GM21529 (cell line): Measurements from ENCODE around the gene HELB.

Experiments used
- ATAC-seq: cut with Tn5 transposase; IDR thresholded peaks from one replicate; pipeline ENCODE4 v1.9.1; 2021; ENCODE audit not compliant: unreplicated experiment

HELB gene

DNA sequence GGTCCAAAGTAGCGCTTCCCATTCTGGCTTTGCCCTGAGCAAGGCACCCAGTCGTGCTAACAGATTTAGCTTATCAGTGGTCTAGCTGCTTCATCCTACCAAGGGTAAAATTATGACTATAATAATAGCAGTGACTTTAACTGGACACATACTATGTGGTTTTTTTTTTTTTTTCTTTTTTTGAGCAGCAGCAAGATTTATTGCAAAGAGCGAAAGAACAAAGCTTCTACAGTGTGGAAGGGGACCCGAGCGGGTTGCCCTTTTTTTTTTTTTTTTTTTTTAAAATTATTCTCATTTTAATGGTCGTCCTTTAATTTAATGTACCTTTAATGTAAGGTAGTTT is 505 bp downstream of the HELB start:
- no peak for ATAC-seq

- ATAC-seq, result peak; percentile 40
Measured at GRCh38 chr12:66303316-66303804, 1.1 kb downstream of the HELB start.

- no peak for ATAC-seq
Measured at GRCh38 chr12:66304296-66304900, 2.1 kb downstream of the HELB start.

DNA sequence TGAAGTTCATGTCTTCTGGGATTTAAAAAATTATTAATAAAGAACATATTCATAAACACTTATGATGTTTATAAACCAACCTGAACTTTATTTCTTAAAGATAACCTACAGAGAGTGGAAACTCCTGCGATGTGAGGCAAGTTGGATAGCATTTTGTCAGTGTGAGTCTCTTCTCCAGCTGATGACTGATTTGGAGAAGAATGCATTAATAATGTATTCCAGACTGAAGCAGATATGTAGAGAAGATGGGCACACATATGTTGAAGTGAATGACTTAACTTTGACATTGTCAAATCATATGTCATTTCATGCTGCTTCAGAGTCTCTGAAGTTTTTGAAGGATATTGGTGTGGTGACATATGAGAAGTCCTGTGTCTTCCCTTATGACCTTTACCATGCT is 7.3 kb downstream of the HELB start:
- no peak for ATAC-seq

DNA sequence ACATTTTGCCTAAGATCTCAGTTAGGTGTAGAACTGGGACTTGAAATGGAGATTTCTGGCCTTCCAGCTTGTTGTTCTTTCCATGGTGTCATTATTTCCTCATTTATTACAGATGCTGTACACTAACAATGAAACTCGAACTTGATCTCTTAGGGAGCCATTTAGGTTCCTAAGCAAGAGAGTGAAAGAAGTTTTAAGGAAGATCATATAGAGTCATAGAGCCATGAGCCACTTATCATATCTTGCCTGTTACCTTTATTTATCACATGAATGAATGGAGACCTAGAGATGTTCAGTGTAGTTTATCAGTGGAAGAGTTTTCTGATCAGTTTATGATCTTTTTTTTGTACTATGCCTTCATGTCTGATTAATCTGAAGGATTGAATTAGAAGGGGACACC is 9.9 kb downstream of the HELB start:
- ATAC-seq, result no peak

DNA sequence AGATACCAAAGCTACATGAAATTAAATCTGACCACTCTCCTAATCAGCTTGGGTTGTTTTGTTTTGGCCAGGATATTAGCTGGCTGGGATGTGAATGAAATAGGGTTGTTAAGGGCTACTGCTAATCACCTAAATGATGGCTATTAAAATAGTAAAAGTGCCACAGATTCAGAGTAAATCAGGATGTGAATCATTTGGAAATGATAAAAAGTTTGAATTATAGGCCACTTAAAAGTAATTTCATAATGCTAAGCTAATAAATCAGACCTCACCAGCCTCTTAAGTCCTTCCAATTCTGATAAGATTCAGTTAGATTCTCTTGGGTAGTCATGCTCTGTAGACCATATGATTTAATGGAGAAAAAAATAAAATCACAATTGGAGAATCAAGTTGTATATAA is 12.0 kb downstream of the HELB start:
- ATAC-seq, result no peak

DNA sequence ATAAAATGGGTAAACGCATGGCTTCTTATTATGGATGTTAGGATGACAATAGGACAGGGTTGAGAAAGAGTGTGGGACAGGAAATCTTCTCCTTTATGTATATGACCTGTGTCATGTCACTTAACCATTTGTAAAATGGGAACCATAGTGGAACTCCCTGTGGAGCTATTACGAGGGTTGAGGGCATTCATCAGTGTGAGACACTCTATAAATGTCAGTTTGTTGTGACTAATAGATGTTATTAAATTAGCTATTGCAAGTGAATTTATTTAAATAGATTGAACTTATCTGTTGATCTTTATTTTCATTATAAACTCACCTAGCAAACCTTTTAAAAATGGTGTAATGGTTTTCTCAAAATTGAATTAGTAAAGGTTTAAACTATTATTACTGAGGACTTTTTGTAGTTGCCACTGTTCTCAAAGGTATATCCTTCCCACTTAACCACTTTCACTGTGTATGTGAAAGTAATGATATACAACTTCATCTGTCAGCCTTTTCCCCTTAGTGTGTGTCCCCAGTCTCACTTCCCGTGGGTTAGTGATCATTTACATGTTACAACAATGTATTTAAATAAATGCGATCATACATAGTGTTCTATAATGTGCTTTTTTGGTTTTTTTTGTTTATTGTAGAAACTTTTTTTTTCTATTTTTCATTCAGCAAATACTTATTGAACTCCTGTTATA is 17.1 kb downstream of the HELB start:
- peak; percentile 61 for ATAC-seq

- ATAC-seq, result no peak
Measured at GRCh38 chr12:66320996-66321395, 18.7 kb downstream of the HELB start.

GRCh38 chr12:66321435-66321834 is 19.1 kb downstream of the HELB start:
- ATAC-seq, result no peak

- no peak for ATAC-seq
Measured at GRCh38 chr12:66323017-66323416, 20.7 kb downstream of the HELB start.

DNA sequence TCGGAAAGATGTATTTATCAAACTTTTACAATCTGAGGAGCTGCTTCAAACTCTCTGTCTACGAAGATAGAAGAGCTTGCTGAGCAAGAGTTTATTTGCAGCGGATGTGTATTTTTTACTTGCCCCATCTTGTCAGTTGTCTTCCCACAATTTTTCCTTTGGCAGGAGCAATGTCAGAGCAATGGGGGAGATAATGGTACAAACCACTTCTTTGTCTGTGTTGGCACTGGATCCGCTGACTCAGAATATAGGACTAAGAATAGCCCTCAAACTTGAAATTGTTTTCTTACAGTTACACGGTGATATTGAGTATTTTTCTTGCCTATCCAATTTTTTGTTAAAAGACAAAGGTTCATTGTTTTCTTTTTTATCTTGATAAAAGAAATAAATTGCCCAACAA is 27.6 kb downstream of the HELB start:
- no peak for ATAC-seq

GRCh38 chr12:66331016-66331415 is 28.7 kb downstream of the HELB start:
- no peak for ATAC-seq

- no peak for ATAC-seq
Measured at GRCh38 chr12:66331814-66332213, 29.5 kb downstream of the HELB start.

- no peak for ATAC-seq
Measured at GRCh38 chr12:66335746-66336145, 33.5 kb downstream of the HELB start.

DNA sequence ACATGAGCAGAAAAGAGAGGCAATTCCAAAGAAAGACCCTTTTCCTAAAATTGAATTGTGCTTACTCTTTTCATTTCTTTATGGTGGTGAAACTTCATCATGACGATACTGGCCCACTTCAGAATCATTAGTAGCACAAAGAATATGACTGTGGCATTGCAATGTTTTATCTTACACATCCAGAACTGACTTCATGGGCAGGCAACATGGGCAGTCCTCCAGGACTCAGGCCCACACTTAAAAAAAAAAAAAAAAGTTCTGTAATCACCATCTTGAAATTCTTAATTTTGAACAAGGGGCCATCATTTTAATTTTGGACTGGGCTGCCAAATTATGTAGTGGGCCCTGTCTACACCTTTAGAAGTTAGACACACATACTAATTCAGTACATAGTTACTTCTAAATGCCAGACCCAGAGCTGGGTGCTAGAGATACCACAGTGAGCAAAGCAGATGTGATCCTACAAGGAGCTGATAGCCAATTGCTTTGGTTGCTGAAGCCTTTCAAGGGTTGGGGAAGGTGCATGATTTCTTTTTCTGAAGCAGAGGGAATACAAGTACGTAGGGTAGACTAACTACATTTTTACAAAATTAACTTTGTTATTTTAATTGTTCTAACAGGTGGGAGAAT is 35.2 kb downstream of the HELB start:
- ATAC-seq, result no peak

- ATAC-seq, result no peak
Measured at GRCh38 chr12:66340131-66340530, 37.8 kb downstream of the HELB start.

DNA sequence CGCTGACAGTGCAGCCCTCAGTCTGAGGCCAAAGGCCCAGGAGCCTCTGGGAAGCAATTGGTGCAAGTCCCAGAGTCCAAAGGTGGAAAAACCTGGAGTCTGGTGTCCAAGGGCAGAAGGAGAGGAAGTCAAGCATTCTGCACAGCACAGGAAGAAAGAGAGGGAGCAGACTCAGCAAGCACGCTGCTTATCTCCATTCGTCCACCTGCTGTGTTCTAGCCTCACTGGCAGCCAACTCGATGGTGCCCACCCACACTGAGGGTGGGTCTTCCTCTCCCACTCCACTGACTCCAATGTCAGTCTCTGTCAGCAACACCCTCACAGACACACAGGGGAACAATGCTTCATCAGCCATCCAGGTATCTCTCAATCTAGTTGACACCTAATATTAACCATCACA is 38.8 kb downstream of the HELB start:
- ATAC-seq, result no peak

DNA sequence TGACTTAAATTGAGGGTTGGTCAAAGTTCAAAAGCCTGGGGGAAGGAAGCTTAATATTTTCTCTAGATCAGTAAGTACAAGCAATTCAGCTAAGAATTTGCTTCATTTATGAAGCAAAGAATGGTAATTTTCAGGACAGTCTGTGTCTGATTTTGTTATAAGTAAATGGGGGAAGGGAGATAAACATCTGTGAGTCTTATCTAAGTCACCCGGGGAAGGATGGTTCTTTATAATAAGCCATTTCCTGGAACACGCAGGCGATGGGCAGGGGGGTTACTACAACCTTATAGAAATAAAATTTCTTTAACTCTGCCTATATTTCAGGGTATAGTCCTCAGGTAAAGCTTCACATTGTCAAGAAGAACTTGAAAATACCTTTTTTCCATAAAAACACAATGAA is 42.9 kb downstream of the HELB start:
- no peak for ATAC-seq

GRCh38 chr12:66345956-66346355 is 43.7 kb downstream of the HELB start:
- no peak for ATAC-seq

GRCh38 chr12:66351301-66351700 is 49.0 kb downstream of the HELB start:
- ATAC-seq, result no peak

- ATAC-seq, result no peak
Measured at GRCh38 chr12:66352197-66352596, 49.9 kb downstream of the HELB start.

- no peak for ATAC-seq
Measured at GRCh38 chr12:66352899-66353298, 50.6 kb downstream of the HELB start.

- no peak for ATAC-seq
Measured at GRCh38 chr12:66354291-66354690, 52.0 kb downstream of the HELB start.
